ENCODE measurements around the gene DAND5. TPM values are rescaled to one million over a fixed set of nuclear protein-coding genes. Genes with fewer than 3 reads are reported as not detected.

The DAND5 gene
- total RNA-seq, 1 experiment from 2014 or later: 0.52 TPM

DNA sequence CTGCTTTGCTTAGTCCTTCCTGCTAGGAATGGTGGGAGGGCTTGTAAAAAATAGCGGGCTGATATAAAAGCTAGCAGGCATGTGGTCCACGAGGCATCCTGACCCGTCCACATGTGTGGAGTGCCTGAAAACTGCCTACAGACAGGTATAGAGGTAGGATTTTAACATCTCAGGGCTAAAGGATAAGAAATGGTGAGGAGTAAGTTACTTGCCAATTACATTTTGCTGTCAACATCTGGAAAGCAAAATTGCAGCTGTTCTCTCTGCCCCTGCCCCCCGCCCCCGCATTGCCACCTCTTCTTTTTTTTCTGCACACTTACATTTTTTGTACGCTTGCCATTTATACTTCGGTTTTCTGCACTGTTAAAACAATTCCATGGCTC is 46.9 kb downstream of the DAND5 start:
- Histone ChIP-seq H3K9me2 (replicated peaks; ENCODE audit: insufficient read depth, low read length) (no peaks in the 10 kb centered on the region), H3K79me2 (ENCODE audit: low read length) (no peaks in the 10 kb centered on the region), H3K4me2 (ENCODE audit: low read depth, low read length, poor library complexity, severe bottlenecking) (no peak overlapping the region), H3K9ac (ENCODE audit: low read length) (no peak overlapping the region), H2AFZ (ENCODE audit: low read length) (no peak overlapping the region), H3K27me3 (ENCODE audit: low read length) (no peaks in the 10 kb centered on the region), H3K4me3 (ENCODE audit: low read length) (no peak overlapping the region), H4K20me1 (ENCODE audit: insufficient read depth, low read depth, low read length) (no peaks in the 10 kb centered on the region), H3K4me1 (ENCODE audit: low read length) (0 out of 2 replicates have a peak, but pooled peaks cover 4% of the 10 kb centered on the region), H3K27ac (ENCODE audit: low read length) (no peak overlapping the region), H3K36me3 (ENCODE audit: insufficient read depth, low read length) (no peaks in the 10 kb centered on the region), H3K9me3 (ENCODE audit: low read length) (no peaks in the 10 kb centered on the region)
- DNase-seq: no peak

- no peaks in the 10 kb centered on the region for H3K9me3 ChIP-seq (ENCODE audit: low read length)
- no peaks in the 10 kb centered on the region for H3K36me3 ChIP-seq (ENCODE audit: insufficient read depth, low read length)
- no peaks in the 10 kb centered on the region for H3K9me2 ChIP-seq (replicated peaks; ENCODE audit: insufficient read depth, low read length)
- no peaks in the 10 kb centered on the region for H3K79me2 ChIP-seq (ENCODE audit: low read length)
- no peak overlapping the region for H3K4me3 ChIP-seq (ENCODE audit: low read length)
- no peak overlapping the region for H3K9ac ChIP-seq (ENCODE audit: low read length)
- no peak overlapping the region for H2AFZ ChIP-seq (ENCODE audit: low read length)
- DNase-seq: no peak
- H3K4me1 ChIP-seq (ENCODE audit: low read length): 0 out of 2 replicates have a peak, but pooled peaks cover 4% of the 10 kb centered on the region
- no peak overlapping the region for H3K4me2 ChIP-seq (ENCODE audit: low read depth, low read length, poor library complexity, severe bottlenecking)
- H3K27me3 ChIP-seq (ENCODE audit: low read length): no peaks in the 10 kb centered on the region
- H3K27ac ChIP-seq (ENCODE audit: low read length): no peak overlapping the region
- no peaks in the 10 kb centered on the region for H4K20me1 ChIP-seq (ENCODE audit: insufficient read depth, low read depth, low read length)
Measured at GRCh38 chr19:13016628-13017305, 47.4 kb downstream of the DAND5 start.

DNA sequence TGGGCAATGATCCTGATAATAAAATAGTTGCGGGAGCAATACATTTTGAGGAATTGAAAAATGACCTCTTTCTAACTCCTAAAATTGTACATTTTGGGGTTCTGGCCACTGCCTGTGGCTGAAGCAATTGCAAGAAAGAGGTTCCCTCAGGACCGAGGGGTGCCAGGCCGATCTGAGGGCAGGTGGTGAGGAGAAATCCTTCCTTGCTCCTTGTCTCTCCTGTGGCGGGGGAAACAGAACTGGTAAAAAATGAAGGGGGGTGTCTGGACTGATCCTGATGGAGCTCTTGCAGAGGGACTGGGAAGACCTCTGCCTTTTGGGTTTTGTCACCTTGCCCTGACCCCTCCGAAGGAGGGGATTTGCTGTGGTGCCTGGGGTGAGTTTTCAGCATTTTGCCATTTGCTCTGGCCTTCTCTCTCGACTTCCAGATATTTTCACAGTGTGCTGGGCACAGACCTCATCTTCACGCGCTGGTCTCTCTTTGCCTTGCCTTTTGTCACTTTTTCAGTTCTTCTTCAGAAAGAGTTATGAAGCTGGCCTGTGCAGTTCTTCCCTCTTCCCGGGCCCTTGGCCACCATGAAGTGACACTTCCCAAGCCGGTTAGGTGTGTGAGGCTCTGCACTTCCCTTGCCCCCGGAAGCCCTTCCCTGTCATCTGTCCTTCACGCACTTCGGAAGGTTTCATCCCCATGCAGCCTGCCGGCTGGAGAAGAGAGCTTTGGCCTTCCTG is 48.1 kb downstream of the DAND5 start:
- Histone ChIP-seq H3K4me1 (ENCODE audit: low read length) (0 out of 2 replicates have a peak, but pooled peaks cover 4% of the 10 kb centered on the region), H4K20me1 (ENCODE audit: insufficient read depth, low read depth, low read length) (no peaks in the 10 kb centered on the region), H3K27me3 (ENCODE audit: low read length) (no peaks in the 10 kb centered on the region), H3K27ac (ENCODE audit: low read length) (no peak overlapping the region), H3K9me3 (ENCODE audit: low read length) (no peaks in the 10 kb centered on the region), H3K4me2 (ENCODE audit: low read depth, low read length, poor library complexity, severe bottlenecking) (no peak overlapping the region), H3K4me3 (ENCODE audit: low read length) (no peak overlapping the region), H3K36me3 (ENCODE audit: insufficient read depth, low read length) (no peaks in the 10 kb centered on the region), H3K9me2 (replicated peaks; ENCODE audit: insufficient read depth, low read length) (no peaks in the 10 kb centered on the region), H3K79me2 (ENCODE audit: low read length) (no peaks in the 10 kb centered on the region), H3K9ac (ENCODE audit: low read length) (no peak overlapping the region), H2AFZ (ENCODE audit: low read length) (no peak overlapping the region)
- DNase-seq: no peak

DNA sequence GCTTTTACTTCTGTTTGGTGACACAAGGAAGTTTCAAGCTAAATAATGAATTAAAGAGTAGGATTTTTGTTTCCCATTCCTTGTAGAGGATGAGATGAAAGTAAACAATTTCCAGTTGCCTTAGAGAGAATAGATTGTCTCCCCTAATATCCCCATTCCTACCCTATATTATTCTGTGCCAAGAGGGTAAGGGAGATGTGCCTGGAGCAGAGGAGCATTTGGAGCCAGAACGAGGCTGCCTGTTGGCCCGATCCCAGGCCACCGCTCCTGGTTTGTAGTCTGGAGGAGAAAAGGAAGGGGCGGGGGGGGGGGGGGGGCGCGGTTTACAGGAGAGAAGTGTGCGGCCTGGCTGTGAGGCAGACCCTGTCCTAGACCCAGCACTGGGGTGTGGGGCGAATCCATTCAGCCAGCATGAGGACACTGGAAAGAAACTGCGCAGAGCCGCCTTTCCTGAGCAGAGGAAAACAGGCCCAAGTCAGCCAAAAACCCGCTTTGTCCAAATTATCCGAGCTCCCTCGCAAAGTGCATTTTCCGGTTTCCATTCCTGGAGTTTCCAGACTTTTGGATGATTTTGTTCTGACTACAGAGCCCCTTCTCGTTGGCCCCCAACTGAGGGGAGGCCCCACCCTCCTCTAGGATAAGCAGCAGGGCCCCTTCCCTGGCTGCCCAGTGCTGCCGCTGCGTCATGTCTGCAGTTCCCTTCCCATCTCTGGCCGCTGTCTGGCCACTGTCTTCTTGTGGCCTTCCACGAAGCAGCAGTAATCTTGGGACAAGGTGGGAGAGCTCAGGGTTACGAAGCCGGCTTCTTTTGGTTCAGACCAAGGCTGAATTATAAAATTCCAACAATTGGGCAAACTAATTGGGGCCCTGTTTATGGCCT is 48.9 kb downstream of the DAND5 start:
- Histone ChIP-seq H3K79me2 (ENCODE audit: low read length) (no peaks in the 10 kb centered on the region), H3K4me3 (ENCODE audit: low read length) (no peak overlapping the region), H3K4me1 (ENCODE audit: low read length) (no peaks in the 10 kb centered on the region), H3K27ac (ENCODE audit: low read length) (no peak overlapping the region), H3K36me3 (ENCODE audit: insufficient read depth, low read length) (no peaks in the 10 kb centered on the region), H2AFZ (ENCODE audit: low read length) (no peak overlapping the region), H3K9me3 (ENCODE audit: low read length) (no peaks in the 10 kb centered on the region), H3K4me2 (ENCODE audit: low read depth, low read length, poor library complexity, severe bottlenecking) (no peak overlapping the region), H3K27me3 (ENCODE audit: low read length) (no peaks in the 10 kb centered on the region), H3K9me2 (replicated peaks; ENCODE audit: insufficient read depth, low read length) (no peaks in the 10 kb centered on the region), H4K20me1 (ENCODE audit: insufficient read depth, low read depth, low read length) (no peaks in the 10 kb centered on the region), H3K9ac (ENCODE audit: low read length) (no peak overlapping the region)
- DNase-seq: no peak

- no peak overlapping the region for H3K4me3 ChIP-seq (ENCODE audit: low read length)
- H3K27ac ChIP-seq (ENCODE audit: low read length): no peak overlapping the region
- no peak overlapping the region for H2AFZ ChIP-seq (ENCODE audit: low read length)
- no peaks in the 10 kb centered on the region for H4K20me1 ChIP-seq (ENCODE audit: insufficient read depth, low read depth, low read length)
- no peaks in the 10 kb centered on the region for H3K9me2 ChIP-seq (replicated peaks; ENCODE audit: insufficient read depth, low read length)
- DNase-seq: no peak
- H3K9ac ChIP-seq (ENCODE audit: low read length): no peak overlapping the region
- no peaks in the 10 kb centered on the region for H3K79me2 ChIP-seq (ENCODE audit: low read length)
- no peak overlapping the region for H3K4me2 ChIP-seq (ENCODE audit: low read depth, low read length, poor library complexity, severe bottlenecking)
- no peaks in the 10 kb centered on the region for H3K27me3 ChIP-seq (ENCODE audit: low read length)
- H3K9me3 ChIP-seq (ENCODE audit: low read length): no peaks in the 10 kb centered on the region
- no peaks in the 10 kb centered on the region for H3K36me3 ChIP-seq (ENCODE audit: insufficient read depth, low read length)
- H3K4me1 ChIP-seq (ENCODE audit: low read length): no peaks in the 10 kb centered on the region
Measured at GRCh38 chr19:13019332-13019731, 50.0 kb downstream of the DAND5 start.

GRCh38 chr19:13020002-13020414 is 50.6 kb downstream of the DAND5 start:
- no peak overlapping the region for H3K4me2 ChIP-seq (ENCODE audit: low read depth, low read length, poor library complexity, severe bottlenecking)
- H3K4me1 ChIP-seq (ENCODE audit: low read length): no peaks in the 10 kb centered on the region
- H4K20me1 ChIP-seq (ENCODE audit: insufficient read depth, low read depth, low read length): no peaks in the 10 kb centered on the region
- H3K27me3 ChIP-seq (ENCODE audit: low read length): no peaks in the 10 kb centered on the region
- no peak overlapping the region for H3K4me3 ChIP-seq (ENCODE audit: low read length)
- no peaks in the 10 kb centered on the region for H3K9me2 ChIP-seq (replicated peaks; ENCODE audit: insufficient read depth, low read length)
- H3K79me2 ChIP-seq (ENCODE audit: low read length): no peaks in the 10 kb centered on the region
- H2AFZ ChIP-seq (ENCODE audit: low read length): no peak overlapping the region
- H3K36me3 ChIP-seq (ENCODE audit: insufficient read depth, low read length): no peaks in the 10 kb centered on the region
- H3K9me3 ChIP-seq (ENCODE audit: low read length): no peaks in the 10 kb centered on the region
- no peak overlapping the region for H3K27ac ChIP-seq (ENCODE audit: low read length)
- H3K9ac ChIP-seq (ENCODE audit: low read length): no peak overlapping the region
- no peak for DNase-seq

DNA sequence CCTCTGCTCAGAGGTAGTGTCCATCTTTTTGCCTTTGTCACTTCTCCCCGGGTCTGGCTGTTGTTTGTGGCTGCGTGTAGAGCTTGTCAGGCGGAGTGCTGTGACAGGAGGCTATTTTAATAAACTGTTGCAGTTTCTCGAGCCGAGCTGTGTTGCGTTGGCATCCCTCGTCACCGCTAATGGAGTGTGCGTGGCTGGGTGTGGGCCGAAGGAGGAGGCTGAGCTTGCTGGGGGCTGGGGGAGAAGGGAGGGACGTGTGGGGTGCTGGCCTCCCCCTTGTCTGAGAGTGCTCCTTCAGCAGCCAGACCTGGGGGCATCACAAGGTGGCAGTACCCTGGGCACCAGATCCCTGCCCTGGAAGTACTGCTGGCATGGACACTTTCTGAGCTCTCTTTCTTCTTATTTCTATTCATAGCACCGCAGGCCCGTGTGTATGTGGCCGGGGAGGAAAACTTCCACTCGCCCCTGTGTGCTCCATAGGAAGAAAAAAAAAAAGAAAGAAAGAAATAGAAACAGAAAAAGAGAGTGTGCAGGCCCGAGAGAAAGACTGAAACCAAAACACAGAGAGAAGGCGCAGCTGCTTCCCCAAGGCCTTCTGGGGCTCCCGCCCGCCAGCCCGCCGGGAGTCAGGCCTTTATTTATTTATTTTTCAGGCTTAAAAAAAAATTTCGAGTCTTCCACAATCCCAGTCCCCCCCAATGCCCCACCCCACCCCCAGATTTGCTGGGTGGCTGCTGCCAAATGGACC is 52.9 kb downstream of the DAND5 start:
- Histone ChIP-seq H4K20me1 (ENCODE audit: insufficient read depth, low read depth, low read length) (no peaks in the 10 kb centered on the region), H3K9ac (ENCODE audit: low read length) (no peak overlapping the region), H3K79me2 (ENCODE audit: low read length) (no peaks in the 10 kb centered on the region), H3K4me1 (ENCODE audit: low read length) (no peaks in the 10 kb centered on the region), H3K9me2 (replicated peaks; ENCODE audit: insufficient read depth, low read length) (no peaks in the 10 kb centered on the region), H3K4me3 (ENCODE audit: low read length) (no peak overlapping the region), H3K27me3 (ENCODE audit: low read length) (no peaks in the 10 kb centered on the region), H2AFZ (ENCODE audit: low read length) (no peak overlapping the region), H3K9me3 (ENCODE audit: low read length) (no peaks in the 10 kb centered on the region), H3K4me2 (ENCODE audit: low read depth, low read length, poor library complexity, severe bottlenecking) (no peak overlapping the region), H3K27ac (ENCODE audit: low read length) (no peak overlapping the region), H3K36me3 (ENCODE audit: insufficient read depth, low read length) (no peaks in the 10 kb centered on the region)
- no peak for DNase-seq

Data from Karpas-422 (cell line).